Measurements from ENCODE around the gene STKLD1. TPM values are rescaled to one million over a fixed set of nuclear protein-coding genes. Genes with fewer than 3 reads are reported as not detected.

The STKLD1 gene
- total RNA-seq, 1 donor from 2014 or later = 0.64 TPM

DNA sequence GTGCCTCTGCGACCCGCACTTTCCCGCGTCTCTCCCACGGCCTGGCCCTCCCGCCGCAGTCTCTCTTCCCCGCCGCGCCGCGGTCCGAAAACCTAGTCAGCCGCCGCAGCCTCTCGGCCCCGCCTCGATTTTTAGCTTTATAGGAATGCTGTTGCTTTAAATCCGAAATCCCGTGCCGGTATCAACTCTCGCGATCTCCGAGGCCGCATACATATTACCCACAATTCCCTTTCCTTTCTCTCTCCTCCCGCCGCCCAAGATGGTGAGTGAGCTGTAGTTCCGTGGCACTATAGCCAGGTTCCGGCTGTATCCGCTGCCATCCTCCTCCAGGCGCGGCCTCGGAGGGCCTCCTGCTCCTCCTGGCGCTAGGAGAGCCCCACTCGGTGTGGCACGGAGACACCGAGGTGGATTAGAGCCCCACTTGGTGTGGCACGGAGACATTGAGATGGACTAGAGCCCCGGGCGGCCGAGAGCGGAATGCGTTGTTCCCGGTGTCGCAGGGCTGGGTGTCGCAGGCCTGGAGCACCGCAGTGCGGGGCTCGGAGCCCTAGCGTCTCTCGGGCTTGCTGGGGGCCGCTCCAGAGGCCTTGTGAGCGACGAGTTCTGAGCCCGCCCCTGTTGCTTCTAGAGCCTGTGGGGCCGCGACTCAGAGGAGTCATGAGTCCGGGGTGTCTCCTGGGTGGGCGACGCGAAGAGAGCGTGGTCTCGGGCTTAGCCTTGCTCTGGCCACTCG, 28.0 kb upstream of the STKLD1 start, which contains the start of the genes MED22 and RPL7A:
MED22 (minus strand) TSS at position 147 of the 733 bp plus-strand sequence. CDS start 1,469 bp downstream, outside the sequence.
RPL7A (plus strand) TSS at position 234 of the 733 bp plus-strand sequence; CDS start at position 260, 26 bp downstream.
- TF ChIP-seq CTCF (IDR thresholded peaks at IDR 0.05; ENCODE audit: unreplicated experiment) = no peak
- peak; percentile 85 for DNase-seq (ENCODE audit: low spot score)
- Mint-ChIP-seq H3K9me3 (ENCODE audit: unreplicated experiment) (no peaks in the 10 kb centered on the region), H3K36me3 (ENCODE audit: low read depth, unreplicated experiment) (peaks cover 39% of the 10 kb centered on the region), H3K27ac (ENCODE audit: unreplicated experiment) (peak within 1 kb of the TSS; percentile 97), H3K27me3 (ENCODE audit: unreplicated experiment) (peaks cover 15% of the 10 kb centered on the region), H3K4me3 (ENCODE audit: unreplicated experiment) (peak within 1 kb of the TSS; percentile 99), H3K4me1 (ENCODE audit: unreplicated experiment) (peaks cover 22% of the 10 kb centered on the region)

DNA sequence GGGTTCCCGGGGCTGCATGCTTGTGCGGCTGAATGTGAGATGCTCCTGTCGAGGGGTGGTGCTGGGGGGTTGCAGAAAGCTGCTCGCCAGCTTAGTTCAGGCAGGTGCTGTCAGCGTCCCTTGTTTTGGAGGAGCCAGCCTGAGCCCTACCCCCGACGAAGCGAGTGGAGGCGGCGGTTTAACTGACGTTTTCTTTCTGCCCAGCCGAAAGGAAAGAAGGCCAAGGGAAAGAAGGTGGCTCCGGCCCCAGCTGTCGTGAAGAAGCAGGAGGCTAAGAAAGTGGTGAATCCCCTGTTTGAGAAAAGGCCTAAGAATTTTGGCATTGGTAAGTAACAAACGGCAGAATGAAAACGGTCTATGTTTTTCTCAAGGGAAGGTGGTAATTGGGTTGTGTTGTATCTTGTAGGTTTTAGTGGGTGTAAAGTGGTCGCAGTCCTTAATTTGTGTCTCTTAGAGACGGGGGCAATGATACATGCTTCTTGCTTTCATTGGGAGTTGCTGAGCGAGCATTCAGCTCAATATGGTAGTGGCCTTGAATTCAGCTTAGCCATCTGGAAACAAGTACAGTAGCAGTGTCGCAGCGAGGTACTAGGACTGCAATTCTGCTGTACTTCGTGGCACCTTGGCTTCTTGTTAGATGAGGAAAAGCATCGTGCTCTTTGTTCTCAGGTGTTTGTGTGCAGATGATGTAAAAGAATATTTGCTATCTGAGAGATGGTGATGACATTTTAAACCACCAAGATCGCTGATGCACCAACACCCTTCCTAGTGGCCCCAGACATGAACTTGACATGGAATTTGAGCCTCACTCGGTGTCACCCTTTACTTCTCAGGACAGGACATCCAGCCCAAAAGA, 27.2 kb upstream of the STKLD1 start:
- Mint-ChIP-seq H3K4me3 (ENCODE audit: unreplicated experiment) (peak overlapping the region; percentile 99), H3K27me3 (ENCODE audit: unreplicated experiment) (peaks cover 17% of the 10 kb centered on the region), H3K27ac (ENCODE audit: unreplicated experiment) (peak overlapping the region; percentile 97), H3K4me1 (ENCODE audit: unreplicated experiment) (peaks cover 22% of the 10 kb centered on the region), H3K9me3 (ENCODE audit: unreplicated experiment) (no peaks in the 10 kb centered on the region), H3K36me3 (ENCODE audit: low read depth, unreplicated experiment) (peaks cover 42% of the 10 kb centered on the region)
- no peak for DNase-seq (ENCODE audit: low spot score)
- no peak for TF ChIP-seq CTCF (IDR thresholded peaks at IDR 0.05; ENCODE audit: unreplicated experiment)

DNA sequence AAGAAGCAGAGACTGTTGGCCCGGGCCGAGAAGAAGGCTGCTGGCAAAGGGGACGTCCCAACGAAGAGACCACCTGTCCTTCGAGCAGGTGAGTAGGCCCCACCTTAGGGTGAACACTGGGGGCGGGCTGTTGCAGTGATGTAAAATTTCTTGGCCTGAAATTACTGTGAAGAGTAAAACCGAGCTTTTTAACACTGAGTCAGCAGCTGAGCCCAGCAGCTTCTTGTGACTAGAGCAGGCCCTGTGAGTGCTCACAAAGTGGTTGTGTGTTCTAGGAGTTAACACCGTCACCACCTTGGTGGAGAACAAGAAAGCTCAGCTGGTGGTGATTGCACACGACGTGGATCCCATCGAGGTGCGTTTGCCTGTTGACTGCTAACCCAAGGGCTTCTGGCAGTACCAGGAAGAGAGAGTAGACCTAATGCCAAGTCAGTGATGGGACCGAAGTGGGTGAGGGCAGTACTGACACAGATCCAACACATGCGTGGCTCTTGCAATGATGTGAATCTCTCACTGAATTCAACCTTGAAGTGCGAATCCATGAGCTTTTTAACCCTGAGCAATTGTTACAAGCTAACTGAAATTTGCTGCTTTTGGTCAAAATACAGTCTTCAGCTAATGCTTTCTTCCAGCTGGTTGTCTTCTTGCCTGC, 26.1 kb upstream of the STKLD1 start:
- Mint-ChIP-seq H3K27ac (ENCODE audit: unreplicated experiment) (no peak overlapping the region), H3K36me3 (ENCODE audit: low read depth, unreplicated experiment) (peaks cover 42% of the 10 kb centered on the region), H3K9me3 (ENCODE audit: unreplicated experiment) (no peaks in the 10 kb centered on the region), H3K27me3 (ENCODE audit: unreplicated experiment) (peaks cover 15% of the 10 kb centered on the region), H3K4me3 (ENCODE audit: unreplicated experiment) (peak overlapping the region; percentile 99), H3K4me1 (ENCODE audit: unreplicated experiment) (peaks cover 22% of the 10 kb centered on the region)
- no peak for TF ChIP-seq CTCF (IDR thresholded peaks at IDR 0.05; ENCODE audit: unreplicated experiment)
- DNase-seq (ENCODE audit: low spot score) = no peak

DNA sequence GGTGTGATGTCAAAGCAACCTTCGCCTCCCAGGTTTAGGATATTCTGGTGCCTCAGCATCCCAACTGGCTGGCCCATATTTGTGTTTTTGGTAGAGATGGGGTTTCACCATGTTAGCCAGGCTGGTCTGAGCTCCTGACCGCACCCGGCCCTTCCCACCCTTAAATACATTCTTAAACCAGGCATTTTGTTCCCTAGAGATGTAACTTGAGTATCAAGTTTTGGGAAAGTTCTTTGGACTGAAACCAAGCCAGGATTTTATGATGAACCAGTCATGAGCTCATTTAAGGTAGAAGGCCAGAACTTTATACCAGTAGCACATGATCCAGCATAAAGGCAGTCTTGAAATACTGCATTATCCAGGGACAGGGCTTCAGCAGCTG, 24.6 kb upstream of the STKLD1 start:
- peaks cover 42% of the 10 kb centered on the region for H3K36me3 Mint-ChIP-seq (ENCODE audit: low read depth, unreplicated experiment)
- no peak for TF ChIP-seq CTCF (IDR thresholded peaks at IDR 0.05; ENCODE audit: unreplicated experiment)
- DNase-seq (ENCODE audit: low spot score) = no peak
- no peak overlapping the region for H3K4me3 Mint-ChIP-seq (ENCODE audit: unreplicated experiment)
- H3K27ac Mint-ChIP-seq (ENCODE audit: unreplicated experiment) = no peak overlapping the region
- H3K27me3 Mint-ChIP-seq (ENCODE audit: unreplicated experiment) = peaks cover 15% of the 10 kb centered on the region
- H3K9me3 Mint-ChIP-seq (ENCODE audit: unreplicated experiment) = no peaks in the 10 kb centered on the region
- peaks cover 19% of the 10 kb centered on the region for H3K4me1 Mint-ChIP-seq (ENCODE audit: unreplicated experiment)

Measured in endothelial cell (in vitro differentiated cells).